NCI-H82 (cell line): ENCODE measurements around the gene KCNH2.
A peak's percentile ranks its signal among the peaks of the same experiment; 100 is the strongest.
"Not testable (repeated sequence)": the region's sequence is repeated elsewhere in the genome, so short reads cannot be mapped to it uniquely, and the experiment has no call there.

ENCODE experiments used
- DNase-seq: peaks from one replicate; lab custom pipeline; 2025; lab: John Stamatoyannopoulos, UW

The KCNH2 gene

DNA sequence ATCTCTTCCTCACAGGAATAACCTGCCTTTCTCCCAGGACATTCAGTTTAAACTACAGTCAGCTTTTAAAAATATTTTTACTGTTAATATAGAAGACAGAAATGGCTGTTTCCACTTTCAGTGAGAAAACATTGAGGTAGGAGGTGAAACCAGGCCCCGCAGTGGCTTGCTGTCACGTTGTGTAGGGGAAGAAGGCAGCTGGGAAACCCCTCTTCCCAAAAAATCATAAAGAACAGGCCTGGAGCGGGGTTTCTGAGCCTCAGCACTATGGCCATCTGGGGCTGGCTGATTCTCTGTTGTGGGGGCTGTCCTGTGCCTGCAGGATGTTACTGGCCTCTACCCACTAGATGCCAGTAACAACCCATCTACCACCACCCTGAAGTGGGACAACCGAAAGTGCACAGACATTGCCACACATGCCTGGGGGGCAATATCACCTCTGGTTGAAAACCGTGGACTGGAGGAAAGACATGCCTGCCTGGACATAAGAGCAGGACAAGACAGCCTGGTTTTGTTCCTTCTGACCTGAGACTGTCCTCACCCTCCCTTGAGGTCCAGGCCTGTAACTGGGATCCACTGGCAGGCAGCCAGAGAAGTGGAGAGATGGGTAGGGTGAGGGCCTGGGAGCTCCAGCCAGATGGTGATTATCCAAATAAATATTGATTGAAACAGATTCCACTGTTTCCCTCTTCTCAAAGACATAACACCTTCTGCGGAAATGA is 43.9 kb downstream of the KCNH2 start:
- peak; percentile 89 for DNase-seq

GRCh38 chr7:150931199-150931869 is 46.8 kb downstream of the KCNH2 start:
- peak; percentile 97 for DNase-seq

DNA sequence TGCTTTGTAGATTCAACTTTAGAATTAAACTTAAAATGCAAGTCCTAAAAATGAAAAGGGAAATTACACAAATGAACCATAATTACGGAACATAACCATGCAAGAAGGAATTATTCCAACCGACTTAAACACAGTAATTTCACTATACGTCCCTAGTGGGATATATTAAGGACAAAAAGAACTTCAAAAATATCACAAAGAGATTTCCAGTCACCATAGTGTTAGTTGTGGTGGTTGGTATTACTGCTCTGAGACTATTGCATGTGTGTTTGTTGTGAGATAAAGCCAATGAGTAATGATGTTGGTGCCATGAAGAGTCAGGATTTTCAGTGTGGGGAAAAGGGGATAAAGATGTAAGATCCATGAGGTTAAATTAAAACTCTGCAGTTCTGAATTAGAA is 49.6 kb downstream of the KCNH2 start:
- no peak for DNase-seq

DNA sequence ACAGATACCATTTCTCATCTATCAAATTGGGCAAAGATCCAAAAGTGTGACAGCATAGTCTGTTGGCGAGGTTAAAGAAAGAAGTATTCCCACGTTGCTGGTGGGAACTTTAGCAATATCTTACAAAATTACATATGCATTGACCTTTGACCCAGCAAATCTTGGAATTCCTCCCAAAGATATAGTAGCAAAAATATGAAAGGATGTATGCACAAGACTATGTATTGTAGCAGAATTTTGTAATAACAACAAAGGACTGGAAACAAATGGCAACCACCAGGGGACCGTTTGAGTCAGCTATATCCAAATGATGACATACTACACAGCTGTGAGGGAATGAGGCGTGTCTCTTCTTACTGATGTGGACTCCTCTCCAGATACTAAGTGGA is 50.2 kb downstream of the KCNH2 start:
- peak; percentile 38 for DNase-seq

- DNase-seq = no peak
Measured at GRCh38 chr7:150927157-150927955, 50.8 kb downstream of the KCNH2 start.

DNA sequence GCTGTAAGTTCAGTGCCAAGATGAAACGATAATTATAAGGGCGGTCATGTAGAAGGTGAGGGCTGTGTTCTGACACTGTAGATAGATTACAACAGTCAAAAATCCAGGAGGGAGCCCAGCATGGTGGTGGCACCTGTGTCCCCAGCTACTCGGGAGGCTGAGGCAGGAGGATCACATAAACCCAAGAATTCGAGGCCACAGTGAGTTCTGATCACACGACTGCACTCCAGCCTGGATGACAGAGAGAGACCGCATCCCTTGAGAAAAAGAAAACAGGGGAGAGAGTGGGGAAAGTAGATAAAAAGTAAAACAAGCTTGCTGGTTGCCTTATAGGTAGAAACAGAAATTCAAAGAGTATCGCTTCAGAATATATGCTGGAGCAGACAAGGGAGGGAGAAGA is 52.1 kb downstream of the KCNH2 start:
- DNase-seq = no peak

- DNase-seq = no peak
Measured at GRCh38 chr7:150924369-150924781, 53.7 kb downstream of the KCNH2 start.

DNA sequence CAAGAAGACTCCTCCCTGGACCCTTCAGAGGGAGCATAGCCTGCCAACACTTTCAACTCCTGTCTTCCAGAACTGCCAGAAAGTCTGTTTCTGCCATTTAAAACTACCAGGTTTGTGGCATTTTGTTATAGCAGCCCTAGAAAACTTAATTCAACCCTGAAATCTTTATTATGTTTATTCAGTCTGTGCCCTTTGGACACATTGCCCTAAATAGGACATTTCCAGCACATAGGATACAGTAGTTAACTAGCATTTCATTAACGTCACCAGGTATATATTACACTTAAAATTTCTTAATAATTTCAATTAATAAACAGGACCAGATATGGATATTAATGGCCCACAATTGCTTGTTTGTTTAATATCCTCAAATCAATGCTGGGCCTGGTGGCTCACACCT is 54.3 kb downstream of the KCNH2 start:
- DNase-seq = no peak

- no peak for DNase-seq
Measured at GRCh38 chr7:150923196-150923595, 54.9 kb downstream of the KCNH2 start.

DNA sequence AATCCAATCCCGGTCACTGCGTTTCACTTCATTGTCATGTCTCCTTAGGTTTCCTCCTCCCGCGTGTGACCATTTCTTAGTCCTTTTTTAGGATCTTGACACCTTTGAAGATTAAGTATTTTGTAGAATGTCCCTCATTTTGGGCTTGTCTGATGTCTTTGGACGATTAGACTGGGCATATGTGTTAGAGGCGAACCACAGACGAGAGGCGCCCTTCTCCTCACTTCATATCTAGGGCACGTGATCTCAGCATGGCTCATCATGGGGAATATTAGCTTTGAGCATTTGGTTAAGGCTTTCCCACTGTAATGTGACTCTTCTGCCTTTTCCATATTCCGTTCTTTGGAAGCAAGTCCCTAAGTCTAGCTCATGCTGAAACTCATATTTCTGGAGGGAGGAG is 59.0 kb downstream of the KCNH2 start:
- no peak for DNase-seq

GRCh38 chr7:150918378-150918777 is 59.7 kb downstream of the KCNH2 start:
- no peak for DNase-seq

GRCh38 chr7:150917969-150918368 is 60.2 kb downstream of the KCNH2 start:
- no peak for DNase-seq

DNA sequence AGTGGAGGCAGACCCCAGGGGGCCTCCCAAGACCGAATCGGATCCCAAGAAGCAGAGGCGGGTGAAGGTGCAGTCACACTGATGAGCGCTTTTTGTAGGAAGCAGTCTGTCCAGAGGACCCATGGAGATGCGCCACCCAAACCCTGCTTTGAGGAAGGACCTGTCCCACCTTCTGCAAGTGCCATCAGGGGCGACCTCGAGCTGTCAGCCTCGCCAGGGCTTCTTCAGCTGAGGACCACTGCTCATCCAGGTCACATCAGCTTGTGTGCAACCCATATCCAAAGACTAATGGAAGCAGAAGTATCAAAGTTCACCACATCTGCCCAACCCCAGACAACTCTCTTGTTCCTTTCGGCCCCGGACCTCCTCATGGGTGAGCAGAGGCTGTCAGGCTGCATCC is 61.5 kb downstream of the KCNH2 start:
- DNase-seq = no peak

DNA sequence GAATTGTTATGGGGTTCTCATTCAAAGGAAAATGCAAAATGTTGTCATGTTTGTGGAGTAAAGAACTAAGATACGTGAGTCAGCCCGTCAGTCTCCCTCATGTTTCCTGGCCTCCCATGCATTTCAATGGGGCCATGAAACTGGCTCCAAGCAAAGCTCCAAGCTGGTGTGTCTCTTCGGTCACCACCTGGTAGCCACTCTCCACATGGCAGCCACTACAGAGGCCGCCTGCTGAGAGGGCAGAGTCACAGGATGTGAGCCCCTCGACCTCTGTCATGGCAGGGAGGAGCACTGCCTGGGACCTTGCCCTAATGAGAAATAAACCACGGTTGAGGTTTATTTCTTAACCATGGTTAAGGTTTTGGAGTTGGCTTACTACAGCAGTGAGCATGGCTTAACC is 63.2 kb downstream of the KCNH2 start:
- DNase-seq = no peak

GRCh38 chr7:150914196-150914595 is 63.9 kb downstream of the KCNH2 start:
- DNase-seq = no peak

DNA sequence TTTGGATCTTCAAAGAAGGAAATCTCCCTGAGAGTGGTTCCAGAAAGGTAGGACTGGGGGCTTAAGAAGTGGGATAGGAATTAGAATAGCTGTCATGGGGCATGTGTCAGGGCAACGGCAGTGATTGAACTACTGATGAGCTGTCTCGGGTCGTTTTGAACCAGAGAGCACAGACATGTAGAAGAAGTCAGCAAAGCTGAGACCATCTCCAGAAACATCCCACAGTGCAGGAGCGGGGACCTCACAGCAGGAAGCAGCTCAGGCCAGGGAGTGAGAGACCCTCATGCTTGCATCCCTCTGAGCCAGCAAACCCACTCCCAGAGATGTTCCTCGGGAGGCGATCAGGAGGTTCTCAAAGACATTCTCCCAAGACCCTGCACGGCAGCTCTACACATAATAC is 65.7 kb downstream of the KCNH2 start:
- DNase-seq = no peak

GRCh38 chr7:150911590-150912267 is 66.4 kb downstream of the KCNH2 start:
- no peak for DNase-seq

- no peak for DNase-seq
Measured at GRCh38 chr7:150910996-150911422, 67.1 kb downstream of the KCNH2 start.

GRCh38 chr7:150910305-150910995 is 67.7 kb downstream of the KCNH2 start:
- DNase-seq = not testable (repeated sequence)

- no peak for DNase-seq
Measured at GRCh38 chr7:150909200-150909995, 68.7 kb downstream of the KCNH2 start.

- no peak for DNase-seq
Measured at GRCh38 chr7:150908173-150908572, 69.9 kb downstream of the KCNH2 start.
